DND-41 (cell line): Measurements from ENCODE around the gene ANTKMT.

Source experiments
- CTCF ChIP-seq: IDR thresholded peaks from 2 replicates; pipeline ENCODE4 v1.5.1; 2012; ENCODE audit warnings: borderline replicate concordance, low read length, moderate library complexity, mild to moderate bottlenecking; ENCODE audit not compliant: poor library complexity, severe bottlenecking; ENCODE audit errors: extremely low read depth
- EZH2 ChIP-seq: IDR thresholded peaks from 3 replicates; pipeline ENCODE4 v1.6.1; 2012; ENCODE audit warnings: borderline replicate concordance, low read depth, mild to moderate bottlenecking, moderate library complexity, low read length, inconsistent platforms; ENCODE audit not compliant: severe bottlenecking

DNA sequence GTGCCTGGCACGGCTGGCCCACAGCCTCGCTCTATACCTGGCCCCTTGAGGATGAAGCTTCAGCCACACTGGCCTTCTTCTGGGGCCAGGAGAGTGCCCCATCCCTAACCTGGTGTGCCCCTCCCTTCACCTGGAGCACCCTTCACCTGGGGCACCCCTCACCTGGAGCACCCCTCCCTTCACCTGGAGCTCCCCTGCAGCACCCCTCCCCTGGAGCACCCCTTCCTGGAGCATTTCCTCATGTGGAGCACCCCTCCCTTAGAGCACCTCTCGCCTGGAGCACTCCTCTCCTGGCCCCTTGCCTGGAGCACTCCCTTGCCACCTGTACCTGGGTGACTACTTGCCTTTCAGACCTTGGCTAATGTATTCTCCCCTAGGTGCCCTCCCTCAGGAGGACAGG is 12.9 kb upstream of the ANTKMT start:
- TF ChIP-seq CTCF (no peak), EZH2 (no peak)
